HUES64 (cell line): Measurements from ENCODE around the gene MOB3B.

Experiments
- H3K27ac ChIP-seq: 2 replicates; pipeline ENCODE4 v1.7.0; 2013; ENCODE audit warnings: low read depth, low read length, inconsistent platforms
- H3K27me3 ChIP-seq: 2 replicates; pipeline ENCODE4 v1.6.1; 2013; ENCODE audit warnings: mild to moderate bottlenecking, low read length; ENCODE audit not compliant: insufficient read depth
- H3K36me3 ChIP-seq: 2 replicates; pipeline ENCODE4 v1.6.1; 2013; ENCODE audit warnings: mild to moderate bottlenecking, low read length; ENCODE audit not compliant: insufficient read depth
- H3K4me1 ChIP-seq: 2 replicates; pipeline ENCODE4 v1.6.1; 2013; ENCODE audit warnings: mild to moderate bottlenecking, low read length, moderate library complexity; ENCODE audit not compliant: insufficient read depth
- H3K4me3 ChIP-seq: 2 replicates; pipeline ENCODE4 v1.5.1; 2013; ENCODE audit warnings: mild to moderate bottlenecking, low read length, moderate library complexity
- H3K9ac ChIP-seq: 2 replicates; pipeline ENCODE4 v1.6.1; 2013; ENCODE audit warnings: mild to moderate bottlenecking, low read depth, low read length
- H3K9me3 ChIP-seq: 2 replicates; pipeline ENCODE4 v1.6.1; 2013; ENCODE audit warnings: low read depth, low read length; ENCODE audit not compliant: insufficient read depth
- WGBS: fragments of 150-250, 120-280 bp; methylation state at CpG from one replicate; pipeline ENCODE4 v1.1.7; 2013; ENCODE audit warnings: missing lambda C conversion rate; 5-methylcytosine and 5-hydroxymethylcytosine counted together

MOB3B gene

DNA sequence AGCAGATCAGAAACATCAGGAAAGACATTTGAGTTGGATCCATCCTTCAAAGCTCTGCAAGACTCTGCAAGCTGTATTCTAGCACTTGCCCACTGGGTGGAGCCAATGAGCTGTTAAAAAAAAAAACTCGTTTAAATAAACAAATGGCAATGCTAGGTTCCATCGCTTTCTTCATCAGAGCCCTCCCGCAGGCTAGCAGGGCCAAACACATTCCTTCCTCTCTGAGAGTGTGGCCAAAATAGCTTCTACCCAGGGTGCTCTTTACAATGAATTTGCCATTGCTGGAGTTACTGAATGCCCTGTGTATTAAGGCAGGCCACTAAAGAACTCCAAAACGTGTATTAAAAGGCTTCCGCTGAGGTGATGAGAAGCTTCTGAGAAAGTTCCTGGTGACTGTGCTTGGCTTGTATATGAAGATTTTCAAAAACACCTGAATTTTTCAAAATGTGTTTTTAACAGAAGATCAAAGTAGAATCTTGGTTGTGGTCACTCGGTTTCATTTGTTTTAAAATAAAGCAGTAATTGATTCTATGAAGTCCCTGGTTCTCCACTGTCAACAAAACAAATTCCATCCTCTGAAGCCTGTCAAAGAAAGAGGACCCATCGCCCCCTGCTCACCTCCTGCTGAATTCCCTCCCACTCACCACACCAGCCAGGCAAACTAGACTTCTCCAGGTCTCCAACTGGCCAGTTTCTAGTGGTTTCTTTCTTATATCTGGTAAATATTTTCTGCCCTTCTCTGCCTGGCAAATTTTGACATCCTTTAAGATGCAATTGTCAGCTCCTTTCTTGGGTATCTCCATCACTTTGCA lies 196.2 kb downstream of the MOB3B start:
- 6% methylated on average over 6 of the region's 7 CpGs for WGBS
- Histone ChIP-seq H3K9me3 (no peaks in the 10 kb centered on the region), H3K9ac (no peak overlapping the region), H3K4me3 (no peak overlapping the region), H3K4me1 (peaks cover 22% of the 10 kb centered on the region), H3K27me3 (no peaks in the 10 kb centered on the region), H3K27ac (peak overlapping the region; percentile 59; the same call in 1 of the 2 replicates), H3K36me3 (no peaks in the 10 kb centered on the region)

DNA sequence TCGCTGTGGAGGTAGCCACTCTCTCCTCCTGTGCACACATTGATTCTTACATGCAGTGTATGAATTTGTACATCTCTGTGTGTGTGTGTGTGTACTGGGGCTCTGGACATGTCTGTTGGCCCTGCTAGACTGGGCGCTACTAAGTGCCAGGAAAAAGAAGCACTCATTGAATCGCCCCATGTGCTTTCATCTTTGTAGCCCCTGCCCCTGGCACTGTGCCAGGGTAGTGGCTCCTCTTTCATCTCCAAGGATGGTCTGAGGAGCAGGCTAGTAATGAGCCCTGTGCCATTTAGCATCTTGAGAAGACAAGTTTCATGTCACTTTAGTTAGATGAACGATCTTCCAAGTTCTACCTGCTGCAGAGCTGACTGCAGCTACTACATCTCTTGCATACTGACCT lies 198.2 kb downstream of the MOB3B start:
- WGBS: 97% methylated on average over 4 of the region's 4 CpGs
- H3K4me3 ChIP-seq: no peak overlapping the region
- no peaks in the 10 kb centered on the region for H3K27me3 ChIP-seq

DNA sequence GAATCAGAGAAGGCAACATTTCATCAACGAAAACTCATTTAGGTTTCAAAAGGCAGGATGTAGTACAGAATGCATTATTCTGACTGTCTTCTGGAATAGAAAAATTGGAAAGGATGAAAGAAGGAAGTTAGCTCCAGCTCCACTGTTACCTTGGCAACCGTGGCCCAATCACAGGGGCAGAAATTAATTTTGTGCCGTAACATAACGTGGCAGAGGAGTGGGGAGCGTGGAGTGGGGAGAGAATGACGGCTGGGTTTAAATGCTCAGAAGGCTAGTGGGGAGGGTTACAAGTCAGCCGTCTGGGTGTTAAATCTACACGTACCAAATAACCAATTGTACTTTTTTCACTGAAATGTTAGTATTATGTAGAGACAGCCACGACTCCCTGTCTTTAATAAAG lies 200.3 kb downstream of the MOB3B start:
- H3K36me3 ChIP-seq: 0 out of 2 replicates have a peak, but pooled peaks cover 4% of the 10 kb centered on the region
- peaks cover 9% of the 10 kb centered on the region for H3K4me1 ChIP-seq
- H3K9me3 ChIP-seq: no peaks in the 10 kb centered on the region
- H3K9ac ChIP-seq: no peak overlapping the region
- H3K27me3 ChIP-seq: no peaks in the 10 kb centered on the region
- no peak overlapping the region for H3K4me3 ChIP-seq
- H3K27ac ChIP-seq: no peak overlapping the region
- 93% methylated on average over 6 of the region's 9 CpGs for WGBS

More for the DNA sequence above, 198.2 kb downstream of the MOB3B start:
- Histone ChIP-seq H3K9ac (no peak overlapping the region), H3K4me1 (peaks cover 19% of the 10 kb centered on the region), H3K36me3 (0 out of 2 replicates have a peak, but pooled peaks cover 4% of the 10 kb centered on the region), H3K27ac (no peak overlapping the region), H3K9me3 (no peaks in the 10 kb centered on the region)

DNA sequence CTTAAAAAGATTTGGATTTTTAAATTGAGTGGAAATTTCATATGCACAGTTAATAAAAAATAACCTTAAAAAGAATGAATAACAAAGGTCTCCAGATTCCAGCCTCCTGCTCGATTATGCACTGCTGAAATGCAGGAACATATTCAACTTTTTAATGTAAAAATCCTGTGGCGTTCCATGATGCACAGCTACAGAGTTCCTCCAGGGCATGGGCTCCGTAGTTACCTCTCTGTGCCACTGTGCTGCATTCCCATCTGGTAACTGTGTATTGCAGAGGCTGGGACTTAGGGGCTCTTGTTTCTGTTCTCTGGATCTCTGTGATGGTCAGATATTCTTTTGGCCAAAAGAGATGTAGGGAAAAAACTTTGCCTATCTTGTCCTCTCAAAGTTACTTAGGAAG lies 201.1 kb downstream of the MOB3B start:
- H3K9me3 ChIP-seq: no peaks in the 10 kb centered on the region; the same call in 1 of the 2 replicates
- peaks cover 1% of the 10 kb centered on the region for H3K4me1 ChIP-seq
- WGBS: 92% methylated on average over 3 of the region's 3 CpGs
- H3K36me3 ChIP-seq: 0 out of 2 replicates have a peak, but pooled peaks cover 4% of the 10 kb centered on the region
- no peak overlapping the region for H3K4me3 ChIP-seq
- no peaks in the 10 kb centered on the region for H3K27me3 ChIP-seq
- H3K27ac ChIP-seq: no peak overlapping the region
- H3K9ac ChIP-seq: no peak overlapping the region

DNA sequence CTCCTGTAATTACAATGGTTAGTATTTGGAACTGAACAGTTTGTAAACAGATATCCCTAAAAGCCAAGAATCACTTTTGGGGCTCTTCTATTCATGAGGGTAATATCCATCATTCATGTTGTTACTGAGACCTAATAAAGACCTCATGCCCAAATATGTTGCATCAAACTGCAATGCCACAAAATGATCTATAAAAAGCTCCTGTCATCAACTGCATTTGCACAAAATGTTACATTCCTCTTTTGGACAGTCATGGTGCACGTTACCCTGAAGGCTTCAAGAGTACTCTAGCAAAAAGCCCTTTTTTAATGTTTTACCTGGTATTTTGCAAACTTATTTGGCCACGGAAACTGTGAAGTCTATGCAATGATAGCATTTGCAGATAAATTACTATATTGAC lies 218.4 kb downstream of the MOB3B start:
- Histone ChIP-seq H3K4me1 (peaks cover 28% of the 10 kb centered on the region), H3K9me3 (no peaks in the 10 kb centered on the region), H3K9ac (no peak overlapping the region), H3K27me3 (peaks cover 22% of the 10 kb centered on the region), H3K4me3 (no peak overlapping the region), H3K27ac (no peak overlapping the region), H3K36me3 (no peaks in the 10 kb centered on the region)
- WGBS: 87% methylated on average over 1 of the region's 2 CpGs

DNA sequence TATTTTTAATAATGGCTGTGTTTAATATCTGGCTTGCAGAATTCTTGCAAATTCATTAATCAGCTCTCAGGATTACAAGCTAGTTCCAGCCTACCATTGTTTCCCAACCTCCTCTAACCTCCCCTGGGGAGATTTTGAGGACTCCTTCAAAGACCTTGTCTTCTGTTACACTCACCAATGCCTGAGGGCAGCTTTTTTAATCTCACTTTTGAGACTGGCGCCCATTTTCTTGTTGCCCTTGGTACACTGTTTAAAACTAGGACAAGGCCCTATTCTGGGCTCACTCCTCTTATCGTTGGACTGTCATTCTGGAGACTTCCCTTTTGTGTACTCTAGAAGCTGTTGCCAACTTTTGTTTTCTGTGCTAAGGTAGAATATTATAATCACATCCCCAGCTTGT lies 219.0 kb downstream of the MOB3B start:
- H3K36me3 ChIP-seq: no peaks in the 10 kb centered on the region
- 65% methylated on average over 2 of the region's 2 CpGs for WGBS
- H3K4me3 ChIP-seq: no peak overlapping the region
- no peak overlapping the region for H3K27ac ChIP-seq
- H3K27me3 ChIP-seq: peaks cover 22% of the 10 kb centered on the region
- no peaks in the 10 kb centered on the region for H3K9me3 ChIP-seq
- H3K9ac ChIP-seq: no peak overlapping the region
- peaks cover 28% of the 10 kb centered on the region for H3K4me1 ChIP-seq

DNA sequence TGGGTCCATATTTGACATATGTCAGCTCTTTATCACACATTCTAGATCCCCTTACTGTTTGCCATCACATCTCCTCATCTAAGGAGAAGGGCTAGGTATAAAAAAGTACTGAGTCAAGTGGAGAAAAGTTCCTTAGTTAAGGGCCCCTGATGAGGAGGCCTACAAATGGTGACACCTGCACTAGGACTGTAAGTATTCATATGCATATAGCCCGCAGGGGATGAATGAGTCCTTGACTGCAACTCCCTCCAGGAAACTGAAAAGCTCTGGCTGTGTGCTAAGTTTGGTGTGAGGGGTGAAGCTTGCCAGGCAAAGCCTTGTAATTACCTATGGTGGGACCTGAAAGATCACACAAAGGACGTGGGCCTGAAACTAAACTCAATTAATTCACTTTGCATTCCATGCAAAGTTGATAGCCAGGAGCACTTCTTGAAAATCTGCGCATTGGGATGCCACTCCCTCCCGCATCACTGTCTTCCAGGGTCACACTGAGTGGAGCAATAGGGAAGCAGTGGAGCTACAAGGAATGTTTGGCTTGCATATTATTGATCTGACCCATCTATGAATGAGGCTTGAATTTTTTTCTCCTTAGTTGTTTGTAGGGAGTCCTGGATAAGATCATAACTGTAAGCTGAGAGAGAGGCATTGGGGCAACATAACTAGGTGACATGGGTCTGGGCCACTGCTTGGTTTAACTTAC lies 220.8 kb downstream of the MOB3B start:
- Histone ChIP-seq H3K36me3 (no peaks in the 10 kb centered on the region), H3K27me3 (peaks cover 22% of the 10 kb centered on the region), H3K4me1 (peaks cover 28% of the 10 kb centered on the region), H3K27ac (no peak overlapping the region; the same call in 1 of the 2 replicates), H3K9ac (no peak overlapping the region), H3K9me3 (no peaks in the 10 kb centered on the region), H3K4me3 (no peak overlapping the region)
- WGBS: 31% methylated on average over 4 of the region's 4 CpGs

DNA sequence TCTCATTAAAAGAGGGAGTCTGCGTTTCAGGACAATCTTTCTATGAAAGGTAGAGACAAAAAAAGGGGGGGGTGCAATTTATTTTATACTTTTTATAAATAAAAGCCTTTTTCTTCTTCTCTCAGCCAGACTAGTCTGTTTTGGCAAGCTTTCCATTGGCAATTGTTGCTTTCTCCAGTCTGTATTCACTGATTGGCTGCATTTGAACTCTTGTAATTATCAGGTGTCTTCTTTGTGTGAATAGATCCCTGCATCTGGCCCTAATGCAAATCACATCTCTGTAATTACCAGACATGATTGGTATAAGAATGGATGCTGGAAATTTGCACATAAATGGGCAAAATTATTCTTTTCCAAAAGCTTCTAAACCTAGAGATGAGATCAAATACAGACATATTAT lies 225.1 kb downstream of the MOB3B start:
- no peaks in the 10 kb centered on the region for H3K9me3 ChIP-seq
- no CpG with 5 or more reads among the region's 1 CpG for WGBS
- H3K4me1 ChIP-seq: peaks cover 16% of the 10 kb centered on the region

DNA sequence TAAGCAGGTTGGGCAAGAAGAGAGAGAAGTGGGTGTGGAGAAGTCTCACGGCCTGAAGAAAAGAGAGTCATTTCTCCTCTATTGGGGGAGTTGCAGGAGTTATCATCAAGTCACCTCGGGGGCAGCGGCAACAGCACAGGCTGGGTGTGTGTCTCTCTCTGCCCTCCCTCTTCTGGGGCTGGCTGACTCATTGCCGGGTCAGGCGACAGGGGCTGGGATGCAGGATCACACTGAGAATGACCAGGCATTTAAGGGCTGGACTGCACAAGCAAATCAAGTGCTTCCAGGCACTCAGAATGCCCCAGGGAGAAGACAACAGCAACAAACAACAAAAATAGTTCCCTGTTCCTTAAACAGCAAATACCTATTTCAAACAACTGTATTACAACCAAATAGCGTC lies 226.4 kb downstream of the MOB3B start:
- no peaks in the 10 kb centered on the region for H3K9me3 ChIP-seq
- H3K9ac ChIP-seq: no peak overlapping the region
- 53% methylated on average over 6 of the region's 6 CpGs for WGBS
- H3K4me1 ChIP-seq: peaks cover 3% of the 10 kb centered on the region
- peaks cover 11% of the 10 kb centered on the region for H3K27me3 ChIP-seq
- H3K27ac ChIP-seq: no peak overlapping the region
- H3K36me3 ChIP-seq: no peaks in the 10 kb centered on the region
- no peak overlapping the region for H3K4me3 ChIP-seq

More for the DNA sequence above, 225.1 kb downstream of the MOB3B start:
- Histone ChIP-seq H3K4me3 (no peak overlapping the region), H3K27me3 (peaks cover 13% of the 10 kb centered on the region), H3K9ac (no peak overlapping the region), H3K27ac (no peak overlapping the region), H3K36me3 (no peaks in the 10 kb centered on the region)

DNA sequence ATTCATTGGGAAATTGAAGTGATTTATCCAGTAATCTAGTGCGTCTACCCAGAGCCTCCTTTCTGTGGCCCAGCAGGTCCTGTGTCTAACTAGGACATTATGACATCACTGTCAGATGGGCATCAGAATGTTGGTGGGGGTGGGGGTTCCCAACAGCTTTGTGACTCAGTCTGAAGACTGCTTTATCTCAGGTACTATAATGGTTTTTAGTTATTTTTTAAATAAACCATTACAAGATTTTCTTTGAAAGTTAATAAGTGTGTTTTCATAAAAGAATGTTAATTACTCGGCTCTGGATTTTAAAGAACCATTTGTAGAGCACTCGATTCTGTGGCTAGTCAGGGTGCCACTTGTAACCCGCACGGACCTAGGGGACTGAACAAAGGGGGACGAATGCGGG lies 232.6 kb downstream of the MOB3B start, which contains the start of gene EQTN:
TSS of gene EQTN (minus strand) at position 101 of the 400 bp plus-strand sequence. CDS start at position 6, 95 bp downstream.
- 89% methylated on average over 7 of the region's 7 CpGs for WGBS
- no peaks in the 10 kb centered on the region for H3K9me3 ChIP-seq
- H3K4me3 ChIP-seq: no peak within 1 kb of the TSS

DNA sequence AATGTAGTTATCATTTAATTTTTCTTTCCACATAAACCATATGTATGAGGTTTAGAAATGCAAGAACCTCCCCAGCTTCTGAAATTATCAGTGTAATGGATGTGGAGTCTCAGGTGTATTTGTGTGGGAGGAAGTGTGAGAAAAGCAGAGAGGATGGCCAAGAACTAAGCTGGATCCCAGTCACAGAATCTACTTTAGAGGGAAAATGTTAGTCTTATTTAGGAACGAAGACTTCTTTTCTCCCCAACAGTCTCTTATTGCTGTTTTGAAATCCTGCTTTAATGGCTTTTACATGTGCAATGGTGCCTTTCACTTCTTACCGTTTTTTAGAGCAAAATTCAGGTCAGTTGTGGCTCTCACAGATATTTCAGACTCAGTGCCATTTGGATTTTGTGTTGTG lies 235.6 kb downstream of the MOB3B start:
- no peak overlapping the region for H3K4me3 ChIP-seq
- H3K27ac ChIP-seq: no peak overlapping the region
- H3K4me1 ChIP-seq: no peaks in the 10 kb centered on the region
- H3K36me3 ChIP-seq: no peaks in the 10 kb centered on the region
- 88% methylated on average over 2 of the region's 2 CpGs for WGBS
- H3K9me3 ChIP-seq: no peaks in the 10 kb centered on the region
- H3K9ac ChIP-seq: no peak overlapping the region
- H3K27me3 ChIP-seq: no peaks in the 10 kb centered on the region

More for the DNA sequence above, 232.6 kb downstream of the MOB3B start, which contains the start of gene EQTN:
- no peak within 1 kb of the TSS for H3K27ac ChIP-seq
- H3K36me3 ChIP-seq: no peaks in the 10 kb centered on the region
- no peaks in the 10 kb centered on the region for H3K27me3 ChIP-seq
- no peak within 1 kb of the TSS for H3K9ac ChIP-seq
- no peaks in the 10 kb centered on the region for H3K4me1 ChIP-seq
